ENCODE data around the gene ACSF3.

DNA sequence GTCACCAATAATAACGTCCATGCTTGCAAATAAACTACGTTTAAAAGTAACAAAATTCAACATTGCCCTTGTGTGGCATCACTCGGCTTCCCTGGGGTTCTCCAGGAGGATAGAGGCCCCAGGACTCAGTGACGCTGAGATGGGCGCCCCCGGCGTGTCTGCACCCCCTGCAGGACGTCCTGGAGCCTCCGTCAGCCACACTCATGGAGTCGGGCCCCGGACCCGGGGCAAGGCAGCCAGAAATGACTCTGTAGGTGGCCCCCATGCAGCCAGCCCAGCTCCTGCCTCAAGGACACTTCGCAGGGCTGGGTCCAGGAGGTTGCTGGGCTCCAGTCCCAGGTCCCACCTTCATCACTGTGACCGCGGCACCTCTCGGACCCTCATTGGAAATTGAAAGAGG, 16.6 kb upstream of the ACSF3 start:
- no peak for TF ChIP-seq ZNF561 (tag by site-specific recombination; IDR thresholded peaks at IDR 0.05; ENCODE audit: borderline replicate concordance)
- no peak for TF ChIP-seq ZNF223 (tag by site-specific recombination; IDR thresholded peaks at IDR 0.05)
